ENCODE results near the gene SELENOW. TPM values are rescaled to one million over a fixed set of nuclear protein-coding genes. Genes with fewer than 3 reads are reported as not detected.
A peak's percentile ranks its signal among the peaks of the same experiment; 100 is the strongest.

SELENOW gene
- total RNA-seq (2022), result 466 and 506 TPM in 2 replicates
- percentile 91 among the genes with signal in this experiment for Bru-seq, nascent RNA
- BruChase-seq, experiment 1, labeled RNA remaining after a 6-hour chase, result percentile 95 among the genes with signal in this experiment
- percentile 95 among the genes with signal in this experiment for BruChase-seq, experiment 2, labeled RNA remaining after a 2-hour chase
- long read RNA-seq, transcript SELENOW-215 (1 exons, 2,503 nt), result major isoform, 725 of 1,293 reads
- long read RNA-seq, transcript SELENOW-212 (6 exons, 888 nt), result minor isoform, 539 of 1,293 reads
- long read RNA-seq, transcript SELENOW-211 (6 exons, 636 nt), result minor isoform, 5 of 1,293 reads
- long read RNA-seq, transcript SELENOW-206 (5 exons, 2,437 nt), result minor isoform, 6 of 1,293 reads
- long read RNA-seq, partial matches to known transcripts, result 2 of 1,293 reads
- long read RNA-seq, other reads (novel, unspliced or antisense), result 7 of 1,293 reads

- intact Hi-C loops (cut with micrococcal nuclease; ENCODE audit: unreplicated experiment), result no loop called here
- H3K36me3 Mint-ChIP-seq (ENCODE audit: insufficient read depth, unreplicated experiment), result peaks cover 66% of the 10 kb centered on the region
- no peaks in the 10 kb centered on the region for H3K9me3 Mint-ChIP-seq (ENCODE audit: low read depth, unreplicated experiment)
- CTCF ChIA-PET, result interaction anchor here (0.9 to 1.1 kb wide), 2 partner anchors 12 to 65 kb away, joined by 3 read pairs; partner anchors contain the start of gene EHD2
- BruUV-seq (replicated peaks), result no TSS peak
- peak within 1 kb of the TSS; percentile 99 for H3K4me3 Mint-ChIP-seq (ENCODE audit: low read depth, unreplicated experiment)
- H3K4me1 Mint-ChIP-seq (ENCODE audit: low read depth, unreplicated experiment), result peaks cover 47% of the 10 kb centered on the region
- no peak for TF ChIP-seq CTCF (IDR thresholded peaks at IDR 0.05; ENCODE audit: unreplicated experiment)
- H3K27me3 Mint-ChIP-seq (ENCODE audit: unreplicated experiment), result no peaks in the 10 kb centered on the region
- H3K27ac Mint-ChIP-seq (ENCODE audit: unreplicated experiment), result peak within 1 kb of the TSS; percentile 99
- peak; percentile 90 for DNase-seq
Observed at GRCh38 chr19:47778049-47778953, at the start of gene SELENOW. Gene SELENOW, plus strand, starts transcription at chr19:47778703. Its CDS starts 83 bp downstream, at chr19:47778786.

GRCh38 chr19:47729468-47729798 lies 49.1 kb upstream of the SELENOW start:
- Mint-ChIP-seq H3K27ac (ENCODE audit: unreplicated experiment) (peak overlapping the region; percentile 96), H3K27me3 (ENCODE audit: unreplicated experiment) (no peaks in the 10 kb centered on the region), H3K36me3 (ENCODE audit: insufficient read depth, unreplicated experiment) (peaks cover 62% of the 10 kb centered on the region), H3K9me3 (ENCODE audit: low read depth, unreplicated experiment) (no peaks in the 10 kb centered on the region), H3K4me1 (ENCODE audit: low read depth, unreplicated experiment) (peaks cover 45% of the 10 kb centered on the region), H3K4me3 (ENCODE audit: low read depth, unreplicated experiment) (peak overlapping the region; percentile 85)
- CTCF ChIA-PET, result interaction anchor here (1.4 to 1.9 kb wide), 3 partner anchors 14 to 16 kb away, joined by 3 to 16 read pairs (median 6); partner anchors contain the start of genes EHD2 and NOP53
- peak; percentile 92 for DNase-seq
- intact Hi-C loops (cut with micrococcal nuclease; ENCODE audit: unreplicated experiment), result loop anchor here (2.0 kb wide), 1 partner anchor 15 kb away; the partner anchor contains the start of gene NOP53
- BruUV-seq (replicated peaks), result no TSS peak
- no peak for TF ChIP-seq CTCF (IDR thresholded peaks at IDR 0.05; ENCODE audit: unreplicated experiment)

- DNase-seq, result peak; percentile 96
- TF ChIP-seq CTCF (IDR thresholded peaks at IDR 0.05; ENCODE audit: unreplicated experiment), result no peak
- Mint-ChIP-seq H3K9me3 (ENCODE audit: low read depth, unreplicated experiment) (no peaks in the 10 kb centered on the region), H3K27ac (ENCODE audit: unreplicated experiment) (peak overlapping the region; percentile 96), H3K4me1 (ENCODE audit: low read depth, unreplicated experiment) (peaks cover 45% of the 10 kb centered on the region), H3K36me3 (ENCODE audit: insufficient read depth, unreplicated experiment) (peaks cover 60% of the 10 kb centered on the region), H3K27me3 (ENCODE audit: unreplicated experiment) (no peaks in the 10 kb centered on the region), H3K4me3 (ENCODE audit: low read depth, unreplicated experiment) (peak overlapping the region; percentile 85)
- BruUV-seq (replicated peaks), result TSS peak; percentile 59
- CTCF ChIA-PET, result interaction anchor here (1.4 to 1.9 kb wide), 3 partner anchors 13 to 17 kb away, joined by 3 to 16 read pairs (median 6); partner anchors contain the start of genes EHD2 and NOP53
- intact Hi-C loops (cut with micrococcal nuclease; ENCODE audit: unreplicated experiment), result loop anchor here (2.0 kb wide), 1 partner anchor 15 kb away; the partner anchor contains the start of gene NOP53
Observed at GRCh38 chr19:47729799-47730520, 48.5 kb upstream of the SELENOW start.

- H3K36me3 Mint-ChIP-seq (ENCODE audit: insufficient read depth, unreplicated experiment), result peaks cover 59% of the 10 kb centered on the region
- H3K9me3 Mint-ChIP-seq (ENCODE audit: low read depth, unreplicated experiment), result no peaks in the 10 kb centered on the region
- peak overlapping the region; percentile 85 for H3K4me3 Mint-ChIP-seq (ENCODE audit: low read depth, unreplicated experiment)
- peaks cover 45% of the 10 kb centered on the region for H3K4me1 Mint-ChIP-seq (ENCODE audit: low read depth, unreplicated experiment)
- peak overlapping the region; percentile 96 for H3K27ac Mint-ChIP-seq (ENCODE audit: unreplicated experiment)
- CTCF ChIA-PET, result interaction anchor here (1.4 to 1.9 kb wide), 3 partner anchors 13 to 17 kb away, joined by 3 to 16 read pairs (median 6); partner anchors contain the start of genes EHD2 and NOP53
- no peak for DNase-seq
- no TSS peak for BruUV-seq (replicated peaks)
- no peak for TF ChIP-seq CTCF (IDR thresholded peaks at IDR 0.05; ENCODE audit: unreplicated experiment)
- intact Hi-C loops (cut with micrococcal nuclease; ENCODE audit: unreplicated experiment), result no loop called here
- no peaks in the 10 kb centered on the region for H3K27me3 Mint-ChIP-seq (ENCODE audit: unreplicated experiment)
Observed at GRCh38 chr19:47730521-47730889, 48.0 kb upstream of the SELENOW start.

Measured in Calu3 (cell line).